Measurements from ENCODE around the gene HPCAL4.

Gene HPCAL4

GRCh38 chr1:39679821-39680220, 11.4 kb downstream of the HPCAL4 start:
- TF ChIP-seq EZH2phosphoT487 (IDR thresholded peaks at IDR 0.05; ENCODE audit: low read depth): no peak
- TF ChIP-seq CTCF (IDR thresholded peaks at IDR 0.05; ENCODE audit: low read depth, low read length): no peak
- H3K27me3 ChIP-seq (ENCODE audit: low read depth, low read length): no peaks in the 10 kb centered on the region; the same call in 1 of the 2 replicates
- no peaks in the 10 kb centered on the region for H3K9me3 ChIP-seq (ENCODE audit: insufficient read depth, low read length)
- no peaks in the 10 kb centered on the region for H3K36me3 ChIP-seq (replicated peaks; ENCODE audit: low read depth, low read length)
- H2AFZ ChIP-seq (ENCODE audit: low read depth, low read length): no peak overlapping the region
- no peaks in the 10 kb centered on the region for H3K79me2 ChIP-seq (ENCODE audit: low read length)
- no peak overlapping the region for H3K9ac ChIP-seq (ENCODE audit: low read length)
- H4K20me1 ChIP-seq (ENCODE audit: insufficient read depth, low read length): no peaks in the 10 kb centered on the region
- H3K4me2 ChIP-seq (ENCODE audit: low read length): no peak overlapping the region
- H3K4me1 ChIP-seq (ENCODE audit: low read length): no peaks in the 10 kb centered on the region
- no peak overlapping the region for H3K4me3 ChIP-seq (ENCODE audit: low read length)
- no peak overlapping the region for H3K27ac ChIP-seq (ENCODE audit: low read length)

- Histone ChIP-seq H3K4me3 (ENCODE audit: low read length) (no peak overlapping the region), H3K4me1 (ENCODE audit: low read length) (no peaks in the 10 kb centered on the region), H3K9me3 (ENCODE audit: insufficient read depth, low read length) (no peaks in the 10 kb centered on the region), H3K9ac (ENCODE audit: low read length) (no peak overlapping the region), H3K27me3 (ENCODE audit: low read depth, low read length) (no peaks in the 10 kb centered on the region; the same call in 1 of the 2 replicates), H3K36me3 (replicated peaks; ENCODE audit: low read depth, low read length) (no peaks in the 10 kb centered on the region), H4K20me1 (ENCODE audit: insufficient read depth, low read length) (no peaks in the 10 kb centered on the region), H3K27ac (ENCODE audit: low read length) (no peak overlapping the region), H3K4me2 (ENCODE audit: low read length) (no peak overlapping the region), H2AFZ (ENCODE audit: low read depth, low read length) (no peak overlapping the region), H3K79me2 (ENCODE audit: low read length) (no peaks in the 10 kb centered on the region)
- TF ChIP-seq CTCF (IDR thresholded peaks at IDR 0.05; ENCODE audit: low read depth, low read length) (no peak), EZH2phosphoT487 (IDR thresholded peaks at IDR 0.05; ENCODE audit: low read depth) (no peak)
These were observed 12.3 kb downstream of the HPCAL4 start for GRCh38 chr1:39678889-39679288.

- Histone ChIP-seq H3K36me3 (replicated peaks; ENCODE audit: low read depth, low read length) (no peaks in the 10 kb centered on the region), H3K27ac (ENCODE audit: low read length) (no peak overlapping the region), H2AFZ (ENCODE audit: low read depth, low read length) (no peak overlapping the region), H4K20me1 (ENCODE audit: insufficient read depth, low read length) (no peaks in the 10 kb centered on the region), H3K9me3 (ENCODE audit: insufficient read depth, low read length) (no peaks in the 10 kb centered on the region), H3K9ac (ENCODE audit: low read length) (no peak overlapping the region), H3K27me3 (ENCODE audit: low read depth, low read length) (no peaks in the 10 kb centered on the region; the same call in 1 of the 2 replicates), H3K79me2 (ENCODE audit: low read length) (no peaks in the 10 kb centered on the region), H3K4me1 (ENCODE audit: low read length) (no peaks in the 10 kb centered on the region), H3K4me3 (ENCODE audit: low read length) (no peak overlapping the region), H3K4me2 (ENCODE audit: low read length) (no peak overlapping the region)
- TF ChIP-seq CTCF (IDR thresholded peaks at IDR 0.05; ENCODE audit: low read depth, low read length): no peak
- TF ChIP-seq EZH2phosphoT487 (IDR thresholded peaks at IDR 0.05; ENCODE audit: low read depth): no peak
These were observed 13.6 kb downstream of the HPCAL4 start for GRCh38 chr1:39677645-39678044.

- no peak overlapping the region for H3K9ac ChIP-seq (ENCODE audit: low read length)
- no peaks in the 10 kb centered on the region for H3K9me3 ChIP-seq (ENCODE audit: insufficient read depth, low read length)
- no peaks in the 10 kb centered on the region for H3K36me3 ChIP-seq (replicated peaks; ENCODE audit: low read depth, low read length)
- TF ChIP-seq EZH2phosphoT487 (IDR thresholded peaks at IDR 0.05; ENCODE audit: low read depth) (no peak), CTCF (IDR thresholded peaks at IDR 0.05; ENCODE audit: low read depth, low read length) (no peak)
- H3K4me3 ChIP-seq (ENCODE audit: low read length): no peak overlapping the region
- H4K20me1 ChIP-seq (ENCODE audit: insufficient read depth, low read length): no peaks in the 10 kb centered on the region
- H3K27ac ChIP-seq (ENCODE audit: low read length): no peak overlapping the region
- H3K79me2 ChIP-seq (ENCODE audit: low read length): no peaks in the 10 kb centered on the region
- H2AFZ ChIP-seq (ENCODE audit: low read depth, low read length): no peak overlapping the region
- H3K27me3 ChIP-seq (ENCODE audit: low read depth, low read length): no peaks in the 10 kb centered on the region; the same call in 1 of the 2 replicates
- H3K4me1 ChIP-seq (ENCODE audit: low read length): no peaks in the 10 kb centered on the region
- H3K4me2 ChIP-seq (ENCODE audit: low read length): no peak overlapping the region
These were observed 14.2 kb downstream of the HPCAL4 start for GRCh38 chr1:39676948-39677548.

Data from OCI-LY3 (cell line).